GM18907 (cell line): ENCODE results near the gene POLD3.
"Not testable (repeated sequence)": the region's sequence is repeated elsewhere in the genome, so short reads cannot be mapped to it uniquely, and the experiment has no call there.

Experiments
- ATAC-seq: cut with Tn5 transposase; IDR thresholded peaks from one replicate; pipeline ENCODE4 v1.9.1; 2021; ENCODE audit warnings: mild to moderate bottlenecking, moderate library complexity; ENCODE audit not compliant: unreplicated experiment

The POLD3 gene

DNA sequence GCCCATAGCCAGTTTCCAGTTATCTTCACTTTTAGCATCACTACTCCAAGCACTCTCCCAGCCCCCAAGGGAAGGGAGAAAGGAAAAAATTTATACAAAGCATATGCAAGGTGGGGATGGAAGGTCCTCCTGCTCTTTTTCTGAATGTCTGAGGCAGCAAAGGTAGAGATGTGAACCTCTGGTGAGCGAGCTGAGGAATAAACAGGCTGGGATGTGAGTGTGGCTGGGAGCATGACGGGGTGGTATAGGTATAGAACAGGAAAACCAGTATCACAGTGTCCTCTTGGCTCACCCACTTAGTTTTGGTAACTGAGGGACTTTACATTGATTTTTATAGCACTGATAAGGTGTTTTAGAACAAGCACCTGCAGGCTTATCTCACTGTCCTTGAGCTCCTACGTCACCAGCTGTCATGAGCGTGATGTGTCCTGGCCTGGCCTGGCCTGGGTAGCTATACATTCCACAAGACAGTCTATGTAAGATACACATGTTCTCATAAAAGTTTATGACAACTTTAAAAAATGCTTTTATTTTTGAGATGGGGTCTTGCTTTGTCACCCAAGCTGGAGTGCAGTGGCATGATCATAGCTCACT lies 10.3 kb upstream of the POLD3 start:
- no peak for ATAC-seq

DNA sequence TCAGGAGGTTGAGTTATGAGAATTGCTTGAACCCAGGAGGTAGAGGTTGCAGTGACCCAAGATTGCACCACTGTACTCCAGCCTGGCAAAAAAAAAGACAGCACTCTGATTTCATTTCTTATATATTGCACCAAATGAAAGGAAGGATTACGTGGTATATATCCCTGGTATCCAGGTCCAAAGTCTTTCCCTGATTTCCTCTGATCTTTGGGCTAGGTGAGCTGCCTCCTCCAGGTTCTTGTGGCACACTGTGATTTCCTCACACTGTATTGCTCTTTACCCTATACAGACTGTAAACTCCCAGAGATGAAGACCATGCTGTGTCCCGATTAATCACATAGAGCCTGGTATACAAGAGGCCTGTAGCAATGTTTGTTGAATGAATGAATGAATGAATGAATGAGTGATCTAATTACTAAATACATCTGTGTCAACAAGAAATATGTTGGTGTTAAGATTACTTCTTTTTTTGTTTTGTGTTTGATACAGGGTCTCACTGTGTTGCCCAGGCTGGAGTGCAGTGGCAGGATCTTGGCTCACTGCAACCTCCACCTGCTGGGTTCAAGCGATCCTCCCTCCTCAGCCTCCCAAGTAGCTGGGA lies 9.3 kb upstream of the POLD3 start:
- no peak for ATAC-seq

GRCh38 chr11:74590492-74590891 lies 1.9 kb upstream of the POLD3 start:
- ATAC-seq: not testable (repeated sequence)

GRCh38 chr11:74592063-74592440 lies 330 bp upstream of the POLD3 start:
- peak; percentile 6 for ATAC-seq

DNA sequence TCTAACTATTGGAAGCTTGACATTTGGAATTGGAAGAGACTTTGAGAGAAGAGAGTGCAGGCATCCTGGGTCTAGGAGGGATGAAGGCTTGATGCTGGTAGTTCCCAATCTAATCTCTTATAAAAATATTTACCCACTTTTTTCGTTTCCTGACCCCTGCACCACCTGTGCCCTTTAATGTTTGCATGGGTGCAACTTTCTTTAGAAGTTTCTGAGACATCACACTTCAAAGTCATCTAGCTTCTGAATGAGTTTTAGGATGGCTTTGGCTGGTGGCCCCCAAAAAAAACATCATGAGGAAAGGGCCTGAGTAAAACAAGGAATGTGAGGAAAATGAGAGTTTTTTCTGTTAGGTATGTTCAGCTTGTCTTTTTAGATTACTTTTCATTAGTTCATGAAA lies 1.1 kb downstream of the POLD3 start:
- no peak for ATAC-seq

- no peak for ATAC-seq
These were observed 10.5 kb downstream of the POLD3 start for GRCh38 chr11:74602637-74603556.

GRCh38 chr11:74603845-74604244 lies 11.5 kb downstream of the POLD3 start:
- no peak for ATAC-seq

GRCh38 chr11:74604311-74604710 lies 11.9 kb downstream of the POLD3 start:
- no peak for ATAC-seq

- ATAC-seq: no peak
These were observed 13.0 kb downstream of the POLD3 start for GRCh38 chr11:74605403-74605802.

DNA sequence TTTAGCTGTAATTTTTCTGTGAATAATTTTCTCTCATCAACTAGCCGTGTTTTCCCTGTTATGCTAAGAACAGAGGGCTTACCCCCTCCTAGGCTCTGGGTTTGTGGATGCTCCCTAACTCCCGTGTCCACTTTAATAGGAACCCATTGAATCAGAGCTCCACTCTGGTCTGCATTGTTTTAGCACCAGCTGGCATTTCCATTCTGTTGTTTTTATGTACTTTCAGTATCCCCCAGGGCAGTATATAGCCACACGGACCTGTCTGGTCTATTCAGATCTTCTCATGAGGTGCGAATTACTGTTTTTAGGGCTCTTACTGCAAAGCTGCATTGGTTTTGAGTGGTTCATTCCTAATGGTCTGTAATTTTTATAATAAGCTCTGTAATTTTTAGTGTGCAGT lies 16.0 kb downstream of the POLD3 start:
- ATAC-seq: no peak

- no peak for ATAC-seq
These were observed 19.0 kb downstream of the POLD3 start for GRCh38 chr11:74611369-74611861.

- no peak for ATAC-seq
These were observed 20.5 kb downstream of the POLD3 start for GRCh38 chr11:74612877-74613276.

- ATAC-seq: no peak
These were observed 22.9 kb downstream of the POLD3 start for GRCh38 chr11:74615311-74615710.

GRCh38 chr11:74615988-74616387 lies 23.6 kb downstream of the POLD3 start:
- ATAC-seq: no peak

- no peak for ATAC-seq
These were observed 28.1 kb downstream of the POLD3 start for GRCh38 chr11:74620531-74620930.

- ATAC-seq: no peak
These were observed 33.7 kb downstream of the POLD3 start for GRCh38 chr11:74626130-74626529.

GRCh38 chr11:74626604-74627003 lies 34.2 kb downstream of the POLD3 start:
- no peak for ATAC-seq

DNA sequence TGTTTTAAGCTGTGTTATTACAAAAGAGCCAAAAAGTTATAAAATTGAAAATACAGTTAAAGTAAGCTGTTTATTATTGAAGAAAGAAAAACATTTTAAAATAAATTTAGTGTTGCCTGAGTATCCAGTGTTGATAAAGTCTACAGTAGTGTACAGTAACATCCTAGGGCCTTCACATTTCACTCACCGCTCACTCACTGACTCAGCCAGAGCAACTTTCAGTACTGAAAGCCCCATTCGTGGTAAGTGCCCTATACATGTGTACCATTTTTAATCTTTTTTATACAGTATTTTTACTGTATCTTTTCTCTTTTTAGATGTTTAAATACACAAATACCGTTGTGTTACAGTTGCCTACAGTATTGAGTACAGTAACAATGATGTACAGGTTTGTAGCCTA lies 35.0 kb downstream of the POLD3 start:
- no peak for ATAC-seq

DNA sequence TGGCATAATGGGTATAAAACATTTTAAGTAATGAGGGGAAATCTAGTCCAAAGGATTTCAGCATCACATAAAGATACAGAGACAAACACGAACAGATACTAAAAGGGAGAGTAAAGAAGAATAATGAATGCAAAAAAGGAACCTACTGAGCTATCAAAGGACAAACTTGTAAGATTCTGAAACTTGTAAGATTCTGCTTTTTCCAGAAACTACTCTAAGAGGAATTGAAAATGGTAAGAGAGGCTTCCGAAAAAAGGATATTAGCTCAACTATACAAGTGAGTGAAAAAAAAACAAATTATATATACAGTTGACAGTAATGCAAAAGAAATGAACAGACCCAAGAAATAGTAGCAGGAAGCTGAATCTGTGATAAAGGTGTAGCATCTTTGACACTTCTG lies 37.7 kb downstream of the POLD3 start:
- no peak for ATAC-seq

- ATAC-seq: no peak
These were observed 41.3 kb downstream of the POLD3 start for GRCh38 chr11:74633406-74634393.

- ATAC-seq: no peak
These were observed 42.2 kb downstream of the POLD3 start for GRCh38 chr11:74634537-74634936.
